Measurements from ENCODE around the gene EXOC6. TPM values are rescaled to one million over a fixed set of nuclear protein-coding genes. Genes with fewer than 3 reads are reported as not detected.

EXOC6 gene
- total RNA-seq, 1 experiment from 2014 or later, result 19.2 TPM

- CTCF ChIA-PET, result no interaction called here
- H3K27me3 Mint-ChIP-seq (ENCODE audit: unreplicated experiment), result no peaks in the 10 kb centered on the region
- BruUV-seq (replicated peaks), result no TSS peak
- H3K4me1 Mint-ChIP-seq (ENCODE audit: low read depth, unreplicated experiment), result peaks cover 17% of the 10 kb centered on the region
- H3K4me3 Mint-ChIP-seq (ENCODE audit: low read depth, unreplicated experiment), result no peak overlapping the region
- no peak overlapping the region for H3K27ac Mint-ChIP-seq (ENCODE audit: unreplicated experiment)
- DNase-seq, result no peak
- intact Hi-C loops (cut with micrococcal nuclease; ENCODE audit: unreplicated experiment), result no loop called here
- no peaks in the 10 kb centered on the region for H3K9me3 Mint-ChIP-seq (ENCODE audit: low read depth, unreplicated experiment)
- no peak for TF ChIP-seq CTCF (IDR thresholded peaks at IDR 0.05; ENCODE audit: unreplicated experiment)
- H3K36me3 Mint-ChIP-seq (ENCODE audit: insufficient read depth, unreplicated experiment), result no peaks in the 10 kb centered on the region
Observed at GRCh38 chr10:93034426-93034825, 186.1 kb downstream of the EXOC6 start.

GRCh38 chr10:93039110-93039509 lies 190.8 kb downstream of the EXOC6 start:
- Mint-ChIP-seq H3K4me1 (ENCODE audit: low read depth, unreplicated experiment) (peaks cover 2% of the 10 kb centered on the region), H3K9me3 (ENCODE audit: low read depth, unreplicated experiment) (no peaks in the 10 kb centered on the region), H3K27me3 (ENCODE audit: unreplicated experiment) (no peaks in the 10 kb centered on the region), H3K27ac (ENCODE audit: unreplicated experiment) (no peak overlapping the region), H3K4me3 (ENCODE audit: low read depth, unreplicated experiment) (no peak overlapping the region), H3K36me3 (ENCODE audit: insufficient read depth, unreplicated experiment) (no peaks in the 10 kb centered on the region)
- CTCF ChIA-PET, result interaction anchor here (0.5 kb wide), 1 partner anchor 35 kb away, joined by 3 read pairs; the partner anchor contains the start of gene CYP26A1
- no peak for DNase-seq
- BruUV-seq (replicated peaks), result no TSS peak
- intact Hi-C loops (cut with micrococcal nuclease; ENCODE audit: unreplicated experiment), result loop anchor here (2.0 kb wide), 1 partner anchor 32 kb away; no protein-coding TSS in a partner anchor
- TF ChIP-seq CTCF (IDR thresholded peaks at IDR 0.05; ENCODE audit: unreplicated experiment), result no peak

DNA sequence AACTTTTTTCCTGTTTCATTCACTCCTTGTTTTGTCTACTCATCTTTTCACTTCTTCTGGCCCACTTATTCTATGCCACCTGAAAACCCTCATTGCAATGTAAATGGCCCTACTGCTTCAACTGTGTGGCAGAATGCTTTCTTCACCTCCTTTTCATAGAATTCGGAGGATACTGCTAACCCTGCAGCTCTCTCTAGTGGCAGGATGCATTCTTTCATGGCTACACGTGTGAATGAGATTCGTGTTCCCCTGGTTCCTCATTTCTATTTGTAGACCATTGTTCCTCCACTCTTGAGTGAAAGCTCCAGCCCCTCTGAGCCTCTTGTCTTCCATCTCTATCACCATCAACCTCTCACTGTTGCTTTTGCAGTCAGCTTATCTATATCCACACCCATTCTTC lies 191.4 kb downstream of the EXOC6 start:
- TF ChIP-seq CTCF (IDR thresholded peaks at IDR 0.05; ENCODE audit: unreplicated experiment), result no peak
- no peaks in the 10 kb centered on the region for H3K4me1 Mint-ChIP-seq (ENCODE audit: low read depth, unreplicated experiment)
- CTCF ChIA-PET, result interaction anchor here (0.5 kb wide), 1 partner anchor 34 kb away, joined by 3 read pairs; the partner anchor contains the start of gene CYP26A1
- no peaks in the 10 kb centered on the region for H3K9me3 Mint-ChIP-seq (ENCODE audit: low read depth, unreplicated experiment)
- H3K36me3 Mint-ChIP-seq (ENCODE audit: insufficient read depth, unreplicated experiment), result no peaks in the 10 kb centered on the region
- no peak for DNase-seq
- H3K4me3 Mint-ChIP-seq (ENCODE audit: low read depth, unreplicated experiment), result no peak overlapping the region
- intact Hi-C loops (cut with micrococcal nuclease; ENCODE audit: unreplicated experiment), result loop anchor here (2.0 kb wide), 1 partner anchor 33 kb away; no protein-coding TSS in a partner anchor
- H3K27ac Mint-ChIP-seq (ENCODE audit: unreplicated experiment), result no peak overlapping the region
- H3K27me3 Mint-ChIP-seq (ENCODE audit: unreplicated experiment), result no peaks in the 10 kb centered on the region
- BruUV-seq (replicated peaks), result no TSS peak

GRCh38 chr10:93054486-93054885 lies 206.2 kb downstream of the EXOC6 start:
- Mint-ChIP-seq H3K27ac (ENCODE audit: unreplicated experiment) (no peak overlapping the region), H3K4me1 (ENCODE audit: low read depth, unreplicated experiment) (no peaks in the 10 kb centered on the region), H3K9me3 (ENCODE audit: low read depth, unreplicated experiment) (no peaks in the 10 kb centered on the region), H3K4me3 (ENCODE audit: low read depth, unreplicated experiment) (no peak overlapping the region), H3K36me3 (ENCODE audit: insufficient read depth, unreplicated experiment) (no peaks in the 10 kb centered on the region), H3K27me3 (ENCODE audit: unreplicated experiment) (no peaks in the 10 kb centered on the region)
- no TSS peak for BruUV-seq (replicated peaks)
- intact Hi-C loops (cut with micrococcal nuclease; ENCODE audit: unreplicated experiment), result no loop called here
- DNase-seq, result no peak
- no peak for TF ChIP-seq CTCF (IDR thresholded peaks at IDR 0.05; ENCODE audit: unreplicated experiment)
- CTCF ChIA-PET, result no interaction called here

Data from Calu3 (cell line).